ENCODE data around the gene TMEM165.

TMEM165 gene

GRCh38 chr4:55469979-55470378 is 74.2 kb downstream of the TMEM165 start:
- DNase-seq: no peak
